CD1c-positive myeloid dendritic cell (primary cell): ENCODE data around the gene NOTO.
A peak's percentile ranks its signal among the peaks of the same experiment; 100 is the strongest.

ENCODE experiments used
- DNase-seq: peaks from one replicate; pipeline ENCODE4 v3.0.0-alpha.2; 2016; ENCODE audit errors: extremely low spot score

The NOTO gene

DNA sequence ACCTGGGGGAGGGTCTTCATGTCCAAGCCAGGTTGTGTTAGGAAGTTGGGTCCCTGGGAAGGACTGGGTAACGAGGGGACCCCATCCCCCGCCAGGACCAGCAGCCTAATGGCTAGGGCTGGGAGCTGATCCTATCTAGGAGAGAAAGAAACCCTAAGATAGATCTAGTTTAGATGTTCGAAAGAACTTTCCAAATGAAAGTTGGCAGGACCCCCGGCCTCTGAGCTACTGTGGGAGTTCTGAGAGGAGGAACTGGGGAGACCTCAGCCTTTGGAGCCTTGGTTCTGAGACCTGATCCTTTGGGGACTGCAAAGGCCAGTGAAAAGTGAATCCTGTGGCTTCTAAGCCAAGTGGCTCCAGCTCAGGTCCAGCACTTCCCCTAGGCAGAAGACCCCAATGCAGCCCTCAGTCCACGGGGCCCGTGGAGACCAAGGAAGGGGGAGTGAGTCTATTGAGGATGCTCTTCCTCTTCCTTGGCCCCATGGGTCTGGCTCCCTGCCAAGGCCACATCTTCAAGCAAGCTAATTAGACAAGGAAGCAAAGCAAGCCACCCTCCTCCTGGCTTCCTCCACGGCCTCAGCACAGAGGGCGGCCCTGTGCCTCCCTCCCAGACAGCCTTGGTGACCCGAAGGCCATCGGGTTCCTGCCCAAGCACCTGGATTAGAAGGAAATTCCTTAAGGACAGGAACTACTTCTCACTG is 55.2 kb downstream of the NOTO start:
- DNase-seq: peak; percentile 38

GRCh38 chr2:73258186-73258912 is 56.0 kb downstream of the NOTO start:
- DNase-seq: no peak

- no peak for DNase-seq
Observed at GRCh38 chr2:73258913-73259215, 56.5 kb downstream of the NOTO start.

DNA sequence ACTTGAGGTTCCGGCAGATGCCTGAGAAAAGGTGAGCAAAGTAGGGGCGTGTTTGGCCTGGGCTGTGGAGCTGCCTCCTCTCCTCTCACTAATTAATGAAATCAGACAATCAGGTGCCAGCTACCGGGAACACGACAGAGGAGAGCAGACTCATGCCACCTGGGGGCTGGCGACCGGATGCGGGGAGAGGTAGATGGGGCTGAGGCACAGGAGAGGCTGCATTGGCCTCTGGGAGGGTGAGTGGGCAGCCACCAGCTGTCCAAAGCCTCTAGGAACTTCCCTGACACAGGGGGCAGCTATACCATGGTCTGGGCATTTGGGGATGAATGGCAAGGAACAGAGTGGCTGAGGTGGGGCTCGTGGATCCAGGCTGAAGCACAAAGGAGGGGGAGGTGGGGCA is 56.9 kb downstream of the NOTO start:
- DNase-seq: no peak

GRCh38 chr2:73259704-73260337 is 57.4 kb downstream of the NOTO start:
- no peak for DNase-seq

DNA sequence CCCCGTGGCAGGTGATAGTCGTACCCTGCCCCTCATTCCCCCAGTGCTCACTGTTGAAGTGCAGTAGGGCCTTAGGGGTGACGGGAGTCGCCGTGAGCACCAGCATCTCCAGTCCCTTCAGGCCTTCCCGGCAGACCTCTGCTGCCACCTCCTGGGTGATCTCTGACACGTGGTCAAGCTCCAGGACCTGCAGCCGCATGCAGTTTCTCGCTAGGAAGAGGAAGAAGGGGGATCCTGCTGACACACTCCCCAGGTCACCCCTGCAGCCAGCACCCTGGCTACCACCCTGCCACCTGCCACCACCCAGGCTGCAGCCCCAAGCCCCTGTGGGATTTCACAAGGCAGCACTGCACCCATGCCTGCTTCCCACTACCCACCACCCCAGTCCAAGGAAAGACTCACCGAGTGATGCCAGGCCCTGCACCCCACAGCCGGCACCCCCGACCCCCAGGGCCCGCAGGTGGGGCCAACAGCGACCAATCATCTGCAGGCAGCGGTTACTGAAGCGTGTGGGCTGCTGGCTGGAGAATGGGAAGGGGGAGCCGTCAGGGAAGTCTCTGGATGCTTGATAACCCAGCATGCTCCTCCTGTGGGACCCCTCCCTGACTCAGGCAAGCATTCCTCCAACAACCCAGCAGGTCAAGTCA is 58.1 kb downstream of the NOTO start:
- DNase-seq: peak; percentile 33
